Measurements from ENCODE around the gene TGFBI.

TGFBI gene

GRCh38 chr5:136028782-136029742 lies at the start of gene TGFBI:
TGFBI (plus strand) TSS chr5:136028988; CDS start chr5:136029056, 68 bp downstream.
- TF ChIP-seq CTCF (IDR thresholded peaks at IDR 0.05; ENCODE audit: low read depth, low read length, missing control alignments) = peak; percentile 16
- in situ Hi-C loops (cut with HindIII; ENCODE audit: low pct_ligation_motif_present, low sequenced_read_pairs) = no loop called here
- H3K4me3 ChIP-seq (ENCODE audit: low read depth, low read length) = peak within 1 kb of the TSS; percentile 82
- DNase-seq = no peak
- peak within 1 kb of the TSS; percentile 50 for H3K27ac ChIP-seq
- no peaks in the 10 kb centered on the region for H3K27me3 ChIP-seq (replicated peaks)
- H3K36me3 ChIP-seq (replicated peaks) = peaks cover 12% of the 10 kb centered on the region

- in situ Hi-C loops (cut with HindIII; ENCODE audit: low pct_ligation_motif_present, low sequenced_read_pairs) = no loop called here
- Histone ChIP-seq H3K36me3 (replicated peaks) (no peaks in the 10 kb centered on the region), H3K27ac (peak overlapping the region; percentile 6), H3K27me3 (replicated peaks) (no peaks in the 10 kb centered on the region), H3K4me3 (ENCODE audit: low read depth, low read length) (no peak overlapping the region)
- DNase-seq = no peak
- TF ChIP-seq CTCF (IDR thresholded peaks at IDR 0.05; ENCODE audit: low read depth, low read length, missing control alignments) = no peak
These were observed 49.8 kb upstream of the TGFBI start for GRCh38 chr5:135978993-135979392.

GRCh38 chr5:135979510-135979909 lies 49.3 kb upstream of the TGFBI start:
- no peak overlapping the region for H3K4me3 ChIP-seq (ENCODE audit: low read depth, low read length)
- in situ Hi-C loops (cut with HindIII; ENCODE audit: low pct_ligation_motif_present, low sequenced_read_pairs) = no loop called here
- peak; percentile 57 for DNase-seq
- H3K27me3 ChIP-seq (replicated peaks) = no peaks in the 10 kb centered on the region
- H3K27ac ChIP-seq = peak overlapping the region; percentile 9
- H3K36me3 ChIP-seq (replicated peaks) = no peaks in the 10 kb centered on the region
- no peak for TF ChIP-seq CTCF (IDR thresholded peaks at IDR 0.05; ENCODE audit: low read depth, low read length, missing control alignments)

GRCh38 chr5:135980620-135981019 lies 48.2 kb upstream of the TGFBI start:
- Histone ChIP-seq H3K36me3 (replicated peaks) (no peaks in the 10 kb centered on the region), H3K4me3 (ENCODE audit: low read depth, low read length) (no peak overlapping the region), H3K27me3 (replicated peaks) (no peaks in the 10 kb centered on the region), H3K27ac (no peak overlapping the region)
- no peak for TF ChIP-seq CTCF (IDR thresholded peaks at IDR 0.05; ENCODE audit: low read depth, low read length, missing control alignments)
- in situ Hi-C loops (cut with HindIII; ENCODE audit: low pct_ligation_motif_present, low sequenced_read_pairs) = no loop called here
- no peak for DNase-seq

- no peak overlapping the region for H3K4me3 ChIP-seq (ENCODE audit: low read depth, low read length)
- in situ Hi-C loops (cut with HindIII; ENCODE audit: low pct_ligation_motif_present, low sequenced_read_pairs) = no loop called here
- H3K27ac ChIP-seq = no peak overlapping the region
- DNase-seq = no peak
- no peaks in the 10 kb centered on the region for H3K27me3 ChIP-seq (replicated peaks)
- no peaks in the 10 kb centered on the region for H3K36me3 ChIP-seq (replicated peaks)
- TF ChIP-seq CTCF (IDR thresholded peaks at IDR 0.05; ENCODE audit: low read depth, low read length, missing control alignments) = no peak
These were observed 42.8 kb upstream of the TGFBI start for GRCh38 chr5:135985951-135986350.
